SK-N-DZ (cell line): ENCODE results near the gene NAV2.
"Not testable (repeated sequence)": the region's sequence is repeated elsewhere in the genome, so short reads cannot be mapped to it uniquely, and the experiment has no call there.

Source experiments
- DNase-seq: peaks from one replicate; pipeline ENCODE4 v3.0.0-alpha.2; 2015; ENCODE audit warnings: low spot score

The NAV2 gene

GRCh38 chr11:19920982-19921381 is 208.3 kb downstream of the NAV2 start:
- DNase-seq, result no peak

- no peak for DNase-seq
Measured at GRCh38 chr11:19921976-19922688, 209.5 kb downstream of the NAV2 start.

- no peak for DNase-seq
Measured at GRCh38 chr11:19922689-19923035, 210.0 kb downstream of the NAV2 start.

GRCh38 chr11:19923626-19924025 is 211.0 kb downstream of the NAV2 start:
- no peak for DNase-seq

- no peak for DNase-seq
Measured at GRCh38 chr11:19924311-19924710, 211.7 kb downstream of the NAV2 start.

- no peak for DNase-seq
Measured at GRCh38 chr11:19924716-19925115, 212.1 kb downstream of the NAV2 start.

GRCh38 chr11:19927403-19927802 is 214.8 kb downstream of the NAV2 start:
- DNase-seq, result not testable (repeated sequence)

- no peak for DNase-seq
Measured at GRCh38 chr11:19929147-19929546, 216.5 kb downstream of the NAV2 start.

GRCh38 chr11:19929655-19930054 is 217.0 kb downstream of the NAV2 start:
- no peak for DNase-seq

GRCh38 chr11:19931141-19931770 is 218.6 kb downstream of the NAV2 start:
- peak; percentile 26 for DNase-seq

GRCh38 chr11:19931771-19932369 is 219.2 kb downstream of the NAV2 start:
- no peak for DNase-seq

- DNase-seq, result no peak
Measured at GRCh38 chr11:19933132-19933735, 220.6 kb downstream of the NAV2 start.

- DNase-seq, result no peak
Measured at GRCh38 chr11:19933801-19934488, 221.3 kb downstream of the NAV2 start.

- DNase-seq, result no peak
Measured at GRCh38 chr11:19934828-19935259, 222.2 kb downstream of the NAV2 start.

- no peak for DNase-seq
Measured at GRCh38 chr11:19935507-19935906, 222.9 kb downstream of the NAV2 start.

- no peak for DNase-seq
Measured at GRCh38 chr11:19936461-19936860, 223.8 kb downstream of the NAV2 start.

GRCh38 chr11:19938169-19938856 is 225.7 kb downstream of the NAV2 start:
- DNase-seq, result peak; percentile 38

GRCh38 chr11:19938866-19939265 is 226.2 kb downstream of the NAV2 start:
- no peak for DNase-seq

- DNase-seq, result no peak
Measured at GRCh38 chr11:19939415-19939929, 226.8 kb downstream of the NAV2 start.

GRCh38 chr11:19940831-19941230 is 228.2 kb downstream of the NAV2 start:
- no peak for DNase-seq

GRCh38 chr11:19946681-19947080 is 234.0 kb downstream of the NAV2 start:
- DNase-seq, result no peak
